ENCODE results near the gene TES.
A peak's percentile ranks its signal among the peaks of the same experiment; 100 is the strongest.
"Not testable (repeated sequence)": the region's sequence is repeated elsewhere in the genome, so short reads cannot be mapped to it uniquely, and the experiment has no call there.

Gene TES

GRCh38 chr7:116210345-116211005 is at the start of gene TES:
TES (plus strand) TSS chr7:116210539; CDS start chr7:116210708, 169 bp downstream.
- DNase-seq = peak; percentile 68

GRCh38 chr7:116161728-116162127 is 48.6 kb upstream of the TES start:
- no peak for DNase-seq

- DNase-seq = no peak
These were observed 48.1 kb upstream of the TES start for GRCh38 chr7:116162254-116162653.

- DNase-seq = no peak
These were observed 47.3 kb upstream of the TES start for GRCh38 chr7:116162992-116163391.

GRCh38 chr7:116164552-116165306 is 45.6 kb upstream of the TES start:
- DNase-seq = no peak

- no peak for DNase-seq
These were observed 44.6 kb upstream of the TES start for GRCh38 chr7:116165717-116166116.

- DNase-seq = no peak
These were observed 44.2 kb upstream of the TES start for GRCh38 chr7:116166156-116166555.

- no peak for DNase-seq
These were observed 43.2 kb upstream of the TES start for GRCh38 chr7:116167177-116167576.

GRCh38 chr7:116169060-116169459 is 41.3 kb upstream of the TES start:
- peak; percentile 80 for DNase-seq

- DNase-seq = no peak
These were observed 40.2 kb upstream of the TES start for GRCh38 chr7:116170180-116170579.

- DNase-seq = peak; percentile 76
These were observed 39.2 kb upstream of the TES start for GRCh38 chr7:116171094-116171493.

- no peak for DNase-seq
These were observed 38.0 kb upstream of the TES start for GRCh38 chr7:116172353-116172752.

GRCh38 chr7:116173051-116174028 is 37.0 kb upstream of the TES start:
- DNase-seq = no peak

- DNase-seq = not testable (repeated sequence)
These were observed 35.2 kb upstream of the TES start for GRCh38 chr7:116175095-116175494.

- no peak for DNase-seq
These were observed 34.1 kb upstream of the TES start for GRCh38 chr7:116176226-116176625.

- peak; percentile 94 for DNase-seq
These were observed 33.3 kb upstream of the TES start for GRCh38 chr7:116177009-116177408.

- DNase-seq = peak; percentile 51
These were observed 30.0 kb upstream of the TES start for GRCh38 chr7:116180302-116180701.

- DNase-seq = no peak
These were observed 28.3 kb upstream of the TES start for GRCh38 chr7:116182023-116182422.

GRCh38 chr7:116185450-116185849 is 24.9 kb upstream of the TES start:
- DNase-seq = no peak

GRCh38 chr7:116185956-116186355 is 24.4 kb upstream of the TES start:
- DNase-seq = no peak

GRCh38 chr7:116187400-116187799 is 22.9 kb upstream of the TES start:
- no peak for DNase-seq

- DNase-seq = no peak
These were observed 16.8 kb upstream of the TES start for GRCh38 chr7:116193329-116194087.

GRCh38 chr7:116194115-116194514 is 16.2 kb upstream of the TES start:
- no peak for DNase-seq

All from NCI-H226 (cell line).